Tibial artery (tissue), 4 donors: ENCODE data around the gene IGF1R.

Experiments used
- DNase-seq, 2 donors: peaks; one replicate each; pipeline ENCODE4 v3.0.0-alpha.2; 2019
- H3K27ac ChIP-seq, 2 donors: fragments of 200-600 bp; sonication (generic) in 1 of 2; 1 replicate in 1 of 2; 2 replicates in 1 of 2; pipeline ENCODE4 v1.5.1; 2018 to 2019; ENCODE audit warnings: mild to moderate bottlenecking in 1 of 2
- H3K27me3 ChIP-seq, 2 donors: fragments of 200-600 bp; sonication (generic) in 1 of 2; one replicate each; pipeline versions ENCODE4 v1.5.1 to v1.6.0; 2016 to 2019
- H3K36me3 ChIP-seq, 3 donors: fragments of 200-600 bp; sonication (generic) in 2 of 3; one replicate each; pipeline ENCODE4 v1.5.1; 2016 to 2019; ENCODE audit warnings: mild to moderate bottlenecking in 2 of 3
- H3K4me1 ChIP-seq, 4 donors: fragments of 200-600 bp; sonication (generic) in 2 of 4; 1 replicate in 3 of 4; 2 replicates in 1 of 4; pipeline ENCODE4 v1.5.1; 2016 to 2019
- H3K4me3 ChIP-seq, 2 donors: fragments of 200-600 bp; sonication (generic) in 1 of 2; 1 replicate in 1 of 2; 2 replicates in 1 of 2; pipeline ENCODE4 v1.5.1; 2018 to 2019; ENCODE audit warnings: mild to moderate bottlenecking in 2 of 2
- H3K9me3 ChIP-seq, 3 donors: fragments of 200-600 bp; sonication (generic) in 1 of 3; one replicate each; pipeline ENCODE4 v1.5.1; 2016 to 2019
- intact Hi-C: fragments of 100-400 bp; cut with DNase I; formaldehyde crosslinking; loops from one replicate; pipeline ENCODE4 v1.15.0; 2023; ENCODE audit warnings: low total_unique reads
- TF ChIP-seq, protein P1 (sequence below), 2 experiments: fragments of 200-600 bp in 1 of 2; fragments of 450-650 bp in 1 of 2; IDR thresholded peaks; one replicate each; pipeline ENCODE4 v1.5.1; 2017 to 2019; ENCODE audit warnings: antibody characterized with exemption in 2 of 2, mild to moderate bottlenecking in 1 of 2, moderate library complexity in 1 of 2

IGF1R gene

DNA sequence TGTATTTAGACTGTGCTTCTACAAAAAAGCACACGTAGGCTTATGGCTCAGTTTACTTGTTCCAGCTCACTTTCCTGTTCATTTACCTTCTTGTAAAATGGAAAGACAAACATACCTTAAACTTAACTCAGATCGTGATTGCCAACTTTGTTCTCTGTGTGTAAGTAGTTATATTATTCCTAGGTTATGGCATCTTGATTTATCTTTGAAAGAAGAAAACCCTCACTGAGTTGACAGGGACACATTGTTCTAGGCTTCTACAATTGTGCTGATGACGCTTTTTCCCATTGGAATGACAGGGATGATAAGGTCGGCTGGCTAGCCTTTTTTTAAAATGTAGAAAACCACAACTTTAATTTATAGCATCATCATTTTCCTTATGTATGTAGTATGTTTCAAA, 140.7 kb downstream of the IGF1R start:
- H3K4me3 ChIP-seq = no peak overlapping the region
- H3K27ac ChIP-seq = no peak overlapping the region
- no peaks in the 10 kb centered on the region for H3K9me3 ChIP-seq
- TF ChIP-seq, protein P1, sequence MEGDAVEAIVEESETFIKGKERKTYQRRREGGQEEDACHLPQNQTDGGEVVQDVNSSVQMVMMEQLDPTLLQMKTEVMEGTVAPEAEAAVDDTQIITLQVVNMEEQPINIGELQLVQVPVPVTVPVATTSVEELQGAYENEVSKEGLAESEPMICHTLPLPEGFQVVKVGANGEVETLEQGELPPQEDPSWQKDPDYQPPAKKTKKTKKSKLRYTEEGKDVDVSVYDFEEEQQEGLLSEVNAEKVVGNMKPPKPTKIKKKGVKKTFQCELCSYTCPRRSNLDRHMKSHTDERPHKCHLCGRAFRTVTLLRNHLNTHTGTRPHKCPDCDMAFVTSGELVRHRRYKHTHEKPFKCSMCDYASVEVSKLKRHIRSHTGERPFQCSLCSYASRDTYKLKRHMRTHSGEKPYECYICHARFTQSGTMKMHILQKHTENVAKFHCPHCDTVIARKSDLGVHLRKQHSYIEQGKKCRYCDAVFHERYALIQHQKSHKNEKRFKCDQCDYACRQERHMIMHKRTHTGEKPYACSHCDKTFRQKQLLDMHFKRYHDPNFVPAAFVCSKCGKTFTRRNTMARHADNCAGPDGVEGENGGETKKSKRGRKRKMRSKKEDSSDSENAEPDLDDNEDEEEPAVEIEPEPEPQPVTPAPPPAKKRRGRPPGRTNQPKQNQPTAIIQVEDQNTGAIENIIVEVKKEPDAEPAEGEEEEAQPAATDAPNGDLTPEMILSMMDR (IDR thresholded peaks at IDR 0.05) = no peak
- intact Hi-C loops = loop anchor here (10.0 kb wide), 1 partner anchor 56 kb away; no protein-coding TSS in a partner anchor
- peaks cover 0 to 99% (median 49%) of the 10 kb centered on the region in 4 donors for H3K4me1 ChIP-seq
- no peaks in the 10 kb centered on the region for H3K36me3 ChIP-seq
- no peak for DNase-seq
- H3K27me3 ChIP-seq = no peaks in the 10 kb centered on the region

DNA sequence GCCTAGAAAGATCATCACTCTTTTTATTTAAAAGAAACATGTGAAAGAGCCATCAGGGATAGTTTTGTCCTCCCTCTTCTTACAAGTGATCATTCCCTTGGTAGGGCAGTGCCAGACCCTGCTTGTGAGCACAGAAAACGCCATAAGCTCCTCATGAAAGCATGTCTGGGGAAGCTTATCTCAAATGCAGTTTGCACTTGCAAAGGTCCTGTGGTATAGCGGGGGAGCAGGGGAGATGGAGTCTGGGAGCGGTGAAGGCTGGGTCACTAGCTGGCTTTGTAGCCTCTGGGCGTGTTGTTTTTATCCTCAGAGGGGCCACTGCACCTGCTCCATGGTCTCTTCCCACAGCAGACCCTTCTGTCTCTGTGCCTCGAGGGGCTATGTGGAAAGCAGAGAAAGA, 141.9 kb downstream of the IGF1R start:
- intact Hi-C loops = no loop called here
- Histone ChIP-seq H3K9me3 (no peaks in the 10 kb centered on the region), H3K27ac (no peak overlapping the region), H3K4me3 (no peak overlapping the region), H3K4me1 (peaks cover 0 to 100% (median 51%) of the 10 kb centered on the region in 4 donors), H3K36me3 (no peaks in the 10 kb centered on the region), H3K27me3 (no peaks in the 10 kb centered on the region)
- TF ChIP-seq, protein P1 (IDR thresholded peaks at IDR 0.05) = no peak
- DNase-seq = no peak

DNA sequence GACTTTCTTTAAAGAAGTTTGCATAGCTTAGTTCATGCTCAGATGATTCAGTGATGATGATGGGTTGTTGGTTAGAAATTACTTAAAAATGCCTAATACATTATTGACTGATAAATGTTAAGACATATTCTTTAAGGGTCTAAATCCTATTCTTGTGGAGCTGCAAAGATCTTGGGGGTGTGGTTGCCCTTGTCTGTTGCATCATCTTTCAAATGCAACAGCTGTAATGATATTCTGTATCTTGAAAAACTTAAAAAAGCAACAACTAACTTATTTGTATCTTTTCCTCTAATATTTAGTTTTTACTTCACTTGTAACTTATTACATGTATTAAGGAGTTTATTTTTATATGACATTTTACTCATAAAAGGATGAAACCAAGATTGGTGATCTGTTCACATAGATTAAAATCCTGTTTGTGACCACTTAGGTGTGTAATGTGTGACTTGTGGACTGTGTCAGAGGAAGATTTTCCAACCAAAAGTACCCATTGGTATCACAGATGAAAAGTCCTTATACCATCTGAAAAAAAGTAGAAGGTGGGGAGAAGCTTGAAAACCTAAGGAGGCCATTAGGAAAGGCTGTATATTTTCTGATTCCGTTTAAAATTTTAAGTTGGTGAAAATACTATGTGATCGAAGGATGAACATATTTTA, 142.8 kb downstream of the IGF1R start:
- Histone ChIP-seq H3K27ac (no peak overlapping the region), H3K4me1 (peaks cover 0 to 100% (median 47%) of the 10 kb centered on the region in 4 donors), H3K4me3 (no peak overlapping the region), H3K9me3 (no peaks in the 10 kb centered on the region), H3K27me3 (no peaks in the 10 kb centered on the region), H3K36me3 (no peaks in the 10 kb centered on the region)
- TF ChIP-seq, protein P1 (IDR thresholded peaks at IDR 0.05) = no peak
- intact Hi-C loops = no loop called here
- no peak for DNase-seq

DNA sequence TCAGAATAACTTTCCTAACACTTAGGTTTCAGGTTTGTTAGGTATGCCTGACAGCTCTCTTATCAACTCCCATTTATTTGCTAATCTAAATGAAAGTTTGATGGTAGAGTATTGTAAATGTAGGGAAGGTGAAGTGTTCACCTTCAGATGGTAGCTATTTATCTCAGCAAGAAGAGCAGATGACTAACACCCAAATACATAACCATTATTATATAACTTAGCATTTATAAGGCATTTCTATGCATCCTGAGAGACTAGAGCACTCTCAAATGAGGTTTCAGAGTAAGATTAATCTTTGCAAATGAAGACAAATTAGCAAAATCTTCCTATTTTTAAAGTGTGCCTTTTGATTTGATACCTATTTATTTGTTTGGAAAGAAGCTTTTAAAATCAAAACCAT, 143.8 kb downstream of the IGF1R start:
- Histone ChIP-seq H3K4me1 (peaks cover 0 to 99% (median 46%) of the 10 kb centered on the region in 4 donors), H3K27ac (no peak overlapping the region), H3K9me3 (no peaks in the 10 kb centered on the region), H3K36me3 (no peaks in the 10 kb centered on the region), H3K4me3 (no peak overlapping the region), H3K27me3 (no peaks in the 10 kb centered on the region)
- TF ChIP-seq, protein P1 (IDR thresholded peaks at IDR 0.05) = no peak
- no peak for DNase-seq
- intact Hi-C loops = no loop called here

DNA sequence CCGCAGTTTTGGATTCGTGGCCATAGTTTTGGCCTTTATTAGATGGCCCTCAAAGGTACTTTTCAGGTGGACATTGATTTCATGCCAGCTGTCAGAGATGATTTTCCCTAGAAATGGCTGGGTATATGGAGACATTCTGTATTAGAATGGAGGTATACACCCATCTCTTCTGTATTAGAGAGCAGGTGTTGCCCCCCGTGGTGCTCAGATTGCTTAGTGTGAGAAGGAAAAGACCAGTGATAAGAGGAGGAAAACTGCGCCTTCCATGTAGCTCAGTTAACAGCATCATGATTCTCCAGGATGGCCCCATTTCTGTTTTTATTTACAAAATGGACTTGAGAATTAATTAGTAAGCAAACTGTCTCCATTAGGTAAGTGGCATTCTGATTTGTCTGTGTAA, 145.9 kb downstream of the IGF1R start:
- Histone ChIP-seq H3K27me3 (no peaks in the 10 kb centered on the region), H3K4me3 (no peak overlapping the region), H3K27ac (no peak overlapping the region), H3K4me1 (peaks cover 0 to 98% (median 43%) of the 10 kb centered on the region in 4 donors), H3K36me3 (no peaks in the 10 kb centered on the region), H3K9me3 (no peaks in the 10 kb centered on the region)
- no peak for DNase-seq
- TF ChIP-seq, protein P1 (IDR thresholded peaks at IDR 0.05) = no peak
- intact Hi-C loops = no loop called here
